ENCODE data around the gene CCDC192. TPM values are rescaled to one million over a fixed set of nuclear protein-coding genes. Genes with fewer than 3 reads are reported as not detected.

CCDC192 gene
- total RNA-seq, 1 donor from 2014 or later: 0.26 TPM

GRCh38 chr5:127988146-127988760 lies 285.1 kb downstream of the CCDC192 start:
- Mint-ChIP-seq H3K27me3 (ENCODE audit: unreplicated experiment) (peaks cover 3% of the 10 kb centered on the region), H3K36me3 (ENCODE audit: low read depth, unreplicated experiment) (no peaks in the 10 kb centered on the region), H3K27ac (ENCODE audit: unreplicated experiment) (no peak overlapping the region)

More at GRCh38 chr5:127988146-127988760, 285.1 kb downstream of the CCDC192 start:
- Mint-ChIP-seq H3K4me3 (ENCODE audit: unreplicated experiment) (no peak overlapping the region), H3K4me1 (ENCODE audit: unreplicated experiment) (no peaks in the 10 kb centered on the region), H3K9me3 (ENCODE audit: unreplicated experiment) (no peaks in the 10 kb centered on the region)
- no peak for DNase-seq (ENCODE audit: low spot score)
- TF ChIP-seq CTCF (IDR thresholded peaks at IDR 0.05; ENCODE audit: unreplicated experiment): no peak

Other genes with a start within 250 kb of the CCDC192 start
- gene PRRC1, start 185.8 kb upstream of the CCDC192 start, total RNA-seq (ENCODE audit: unreplicated experiment): 61.1 TPM
- 5.4 TPM for gene CTXN3, start 54.3 kb upstream of the CCDC192 start, total RNA-seq (ENCODE audit: unreplicated experiment)